Mammary epithelial cell (primary cell): Measurements from ENCODE around the gene YBX3.

ENCODE experiments used
- CTCF ChIP-seq, 2 donors: IDR thresholded peaks in 1 of 2; conservative IDR thresholded peaks in 1 of 2; 2 replicates each; pipeline ENCODE4 v1.5.1; 2011 to 2012; ENCODE audit warnings: inconsistent platforms in 2 of 2, low read length in 2 of 2, mild to moderate bottlenecking in 2 of 2, control low read depth in 1 of 2, low read depth in 1 of 2; ENCODE audit not compliant: insufficient read depth in 1 of 2; ENCODE audit errors: extremely low read depth in 1 of 2
- EZH2 ChIP-seq: IDR thresholded peaks from 2 replicates; pipeline ENCODE4 v1.6.1; 2012; ENCODE audit warnings: low read length, inconsistent platforms, borderline replicate concordance

GRCh38 chr12:10689146-10689545 lies 34.0 kb downstream of the YBX3 start:
- TF ChIP-seq CTCF (conservative IDR thresholded peaks at IDR 0.05 in 1 of 2, IDR thresholded peaks at IDR 0.05 in 1 of 2; ENCODE audit: extremely low read depth in 1 of 2, insufficient read depth in 1 of 2, low read depth in 1 of 2, low read length in 2 of 2) (no peak), EZH2 (no peak)
